ENCODE data around the gene CCDC28A.

CCDC28A gene

GRCh38 chr6:138787138-138787537 lies 13.6 kb downstream of the CCDC28A start:
- ChIA-PET CTCF (interaction anchor here (0.6 to 0.7 kb wide), 2 partner anchors 358 to 1438 kb away, joined by 3 read pairs; no protein-coding TSS in a partner anchor), POLR2A (ENCODE audit: low non-redundant PET) (no interaction called here)
- no peak for DNase-seq (ENCODE audit: low spot score)
- H3K27ac ChIP-seq = no peak overlapping the region
- no peak for TF ChIP-seq CTCF (conservative IDR thresholded peaks at IDR 0.05; ENCODE audit: low read depth)

GRCh38 chr6:138795809-138796603 lies 22.4 kb downstream of the CCDC28A start, which contains the start of gene ECT2L:
TSS of gene ECT2L (plus strand) at chr6:138796087. CDS start at chr6:138813275, 17,188 bp downstream.
- H3K27ac ChIP-seq = no peak within 1 kb of the TSS
- CTCF ChIA-PET = no interaction called here
- POLR2A ChIA-PET (ENCODE audit: low non-redundant PET) = no interaction called here
- no peak for DNase-seq (ENCODE audit: low spot score)
- no peak for TF ChIP-seq CTCF (conservative IDR thresholded peaks at IDR 0.05; ENCODE audit: low read depth)

- ChIA-PET CTCF (no interaction called here), POLR2A (ENCODE audit: low non-redundant PET) (no interaction called here)
- DNase-seq (ENCODE audit: low spot score) = no peak
- no peak for TF ChIP-seq CTCF (conservative IDR thresholded peaks at IDR 0.05; ENCODE audit: low read depth)
- H3K27ac ChIP-seq = no peak overlapping the region
These were observed 23.2 kb downstream of the CCDC28A start for GRCh38 chr6:138796771-138797170.

GRCh38 chr6:138797806-138798446 lies 24.4 kb downstream of the CCDC28A start:
- ChIA-PET CTCF (no interaction called here), POLR2A (ENCODE audit: low non-redundant PET) (no interaction called here)
- TF ChIP-seq CTCF (conservative IDR thresholded peaks at IDR 0.05; ENCODE audit: low read depth) = no peak
- H3K27ac ChIP-seq = no peak overlapping the region
- DNase-seq (ENCODE audit: low spot score) = no peak

GRCh38 chr6:138800377-138801150 lies 27.0 kb downstream of the CCDC28A start:
- H3K27ac ChIP-seq = no peak overlapping the region
- POLR2A ChIA-PET (ENCODE audit: low non-redundant PET) = no interaction called here
- CTCF ChIA-PET = interaction anchor here (0.6 kb wide), 1 partner anchor 640 kb away, joined by 5 read pairs; no protein-coding TSS in a partner anchor
- DNase-seq (ENCODE audit: low spot score) = no peak
- TF ChIP-seq CTCF (conservative IDR thresholded peaks at IDR 0.05; ENCODE audit: low read depth) = no peak

GRCh38 chr6:138803331-138803730 lies 29.8 kb downstream of the CCDC28A start:
- TF ChIP-seq CTCF (conservative IDR thresholded peaks at IDR 0.05; ENCODE audit: low read depth) = no peak
- POLR2A ChIA-PET (ENCODE audit: low non-redundant PET) = no interaction called here
- DNase-seq (ENCODE audit: low spot score) = no peak
- CTCF ChIA-PET = no interaction called here
- no peak overlapping the region for H3K27ac ChIP-seq

All from RWPE1 (cell line).